Activated CD8-positive, alpha-beta memory T cell treated with anti-CD3 and anti-CD28 coated beads, Interleukin-2, amount 50 U/mL, for 1 hour (primary cell): ENCODE results near the gene RGS3.
"Not testable (repeated sequence)": the region's sequence is repeated elsewhere in the genome, so short reads cannot be mapped to it uniquely, and the experiment has no call there.

Source experiments
- DNase-seq: peaks from one replicate; pipeline ENCODE4 v3.0.0-alpha.2; 2020; ENCODE audit errors: extremely low read depth

The RGS3 gene

GRCh38 chr9:113463418-113464285 lies at the start of gene RGS3:
Gene RGS3, plus strand, starts transcription at chr9:113463727. Its CDS starts 76 bp downstream, at chr9:113463803.
- DNase-seq = no peak

- no peak for DNase-seq
These were observed 47.3 kb upstream of the RGS3 start for GRCh38 chr9:113416149-113416721.

DNA sequence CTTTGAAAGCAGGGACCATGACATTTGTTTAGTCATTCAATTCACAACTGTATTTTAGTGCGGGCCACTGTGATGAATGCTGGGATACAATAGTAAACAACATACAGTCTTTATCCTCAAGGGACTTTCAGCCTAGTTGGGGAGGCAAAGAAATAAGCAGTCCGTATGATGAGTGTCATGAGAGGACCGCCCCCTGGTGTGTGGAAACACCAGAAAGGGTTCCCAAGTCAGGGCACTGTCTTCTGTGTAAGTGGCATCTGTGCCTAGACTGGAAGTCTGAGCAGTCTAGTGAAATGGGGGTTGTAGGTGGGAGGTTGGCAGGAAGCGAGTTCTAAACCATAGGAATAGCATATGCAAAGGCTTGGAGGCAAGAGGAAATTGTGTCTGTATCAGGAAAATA lies 46.2 kb upstream of the RGS3 start:
- no peak for DNase-seq

DNA sequence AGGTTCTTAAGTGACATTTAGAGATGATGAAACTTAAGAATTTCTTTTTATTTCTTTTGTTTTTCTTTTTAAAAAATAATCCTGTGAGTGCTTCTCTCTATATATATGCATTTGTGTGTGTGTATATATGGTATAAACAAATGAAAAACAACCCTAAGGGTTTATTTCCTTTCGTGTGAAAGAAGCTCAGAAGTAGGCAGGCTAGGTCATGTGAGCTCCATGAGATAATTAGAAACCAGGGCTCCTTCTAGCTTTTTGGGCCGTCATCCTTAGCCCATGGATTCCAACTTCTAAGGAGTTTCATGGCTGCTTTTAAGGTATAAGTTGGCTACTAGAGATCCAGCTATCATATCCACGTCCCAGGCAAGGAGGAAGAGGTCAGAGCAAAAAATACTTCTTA lies 41.8 kb upstream of the RGS3 start:
- no peak for DNase-seq

DNA sequence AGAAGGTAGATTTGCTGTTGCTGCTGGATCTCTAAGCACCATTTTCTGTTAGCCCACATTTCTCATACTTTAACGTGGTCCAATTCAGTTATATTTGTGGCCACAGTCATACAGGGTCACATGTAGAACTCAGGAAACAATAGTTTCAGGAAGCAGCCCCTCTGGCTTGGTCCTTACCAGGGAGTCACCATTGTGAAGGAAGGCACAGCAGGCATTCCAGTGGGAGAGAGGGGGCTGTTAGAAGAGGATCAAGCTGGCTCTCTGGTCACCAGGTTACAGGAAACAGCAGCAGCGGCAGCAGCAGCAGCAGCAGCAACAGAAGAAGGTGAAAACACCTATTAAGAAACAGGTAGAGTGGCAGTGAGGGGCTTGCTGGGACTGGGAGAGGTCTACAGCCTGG lies 38.5 kb upstream of the RGS3 start:
- DNase-seq = no peak

DNA sequence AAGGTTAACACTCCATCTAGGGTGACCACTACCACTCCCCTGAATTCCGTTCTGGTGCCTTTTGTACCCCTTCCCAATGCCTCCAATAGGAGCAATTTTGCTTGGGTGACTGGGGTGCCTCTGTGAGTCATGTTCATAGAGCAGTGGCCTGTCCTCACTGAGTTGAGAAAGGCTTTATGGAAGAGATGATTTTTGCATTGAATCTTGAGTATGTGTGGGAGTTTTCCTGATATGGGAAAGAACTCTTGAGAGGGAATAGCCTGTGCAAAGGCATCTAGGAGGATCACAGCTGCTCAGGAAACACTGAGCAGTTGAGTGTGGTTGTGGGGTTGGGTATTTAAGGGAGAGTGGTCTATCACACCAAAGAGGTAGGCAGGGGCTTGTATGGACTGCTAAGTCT lies 36.8 kb upstream of the RGS3 start:
- DNase-seq = no peak

GRCh38 chr9:113427629-113428028 lies 35.9 kb upstream of the RGS3 start:
- DNase-seq = no peak

DNA sequence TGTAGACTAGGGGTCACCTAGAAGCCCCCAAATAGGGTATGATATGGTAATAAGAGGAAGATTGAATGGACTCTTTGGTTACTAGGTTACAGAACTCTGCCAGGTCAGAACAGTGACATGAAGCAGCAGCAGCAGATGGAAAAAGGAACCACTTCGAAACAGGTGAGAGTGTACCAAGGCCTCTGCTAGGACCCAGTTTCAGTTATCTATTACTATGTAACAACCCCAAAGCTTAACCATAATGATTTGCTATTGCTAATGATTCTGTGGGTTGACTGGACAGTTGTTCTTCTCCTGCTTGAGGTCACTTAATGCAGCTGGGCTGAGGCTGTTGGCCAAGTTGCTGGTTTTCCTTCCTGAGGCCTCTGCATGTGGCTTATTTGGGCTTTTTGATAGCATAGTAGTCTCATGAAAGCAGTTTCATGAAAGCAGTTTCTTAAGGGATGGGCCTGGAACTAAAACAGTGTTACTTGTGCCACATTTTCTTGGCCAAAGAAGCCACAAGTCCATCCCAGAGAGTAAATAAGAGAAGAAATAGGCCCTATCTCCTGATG lies 35.4 kb upstream of the RGS3 start:
- no peak for DNase-seq

DNA sequence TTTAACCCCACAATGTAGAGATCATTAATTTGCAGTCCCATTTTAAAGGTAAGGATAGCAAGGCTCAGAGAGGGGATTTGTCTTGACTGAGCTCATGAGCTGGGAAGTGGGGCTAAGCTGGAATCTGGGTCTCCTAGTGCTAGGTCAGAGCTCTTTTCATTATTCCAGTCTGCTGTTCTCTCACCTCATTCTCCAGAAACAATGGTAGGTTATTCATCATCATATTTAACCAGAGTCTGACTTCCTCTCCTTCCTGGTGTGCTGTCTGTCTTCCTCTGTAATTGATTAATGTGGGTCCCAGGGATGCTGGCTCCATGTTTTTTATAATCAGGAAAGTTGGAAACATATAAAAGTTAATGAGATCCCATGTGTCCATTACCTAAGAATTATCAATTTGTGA lies 32.3 kb upstream of the RGS3 start:
- DNase-seq = no peak

DNA sequence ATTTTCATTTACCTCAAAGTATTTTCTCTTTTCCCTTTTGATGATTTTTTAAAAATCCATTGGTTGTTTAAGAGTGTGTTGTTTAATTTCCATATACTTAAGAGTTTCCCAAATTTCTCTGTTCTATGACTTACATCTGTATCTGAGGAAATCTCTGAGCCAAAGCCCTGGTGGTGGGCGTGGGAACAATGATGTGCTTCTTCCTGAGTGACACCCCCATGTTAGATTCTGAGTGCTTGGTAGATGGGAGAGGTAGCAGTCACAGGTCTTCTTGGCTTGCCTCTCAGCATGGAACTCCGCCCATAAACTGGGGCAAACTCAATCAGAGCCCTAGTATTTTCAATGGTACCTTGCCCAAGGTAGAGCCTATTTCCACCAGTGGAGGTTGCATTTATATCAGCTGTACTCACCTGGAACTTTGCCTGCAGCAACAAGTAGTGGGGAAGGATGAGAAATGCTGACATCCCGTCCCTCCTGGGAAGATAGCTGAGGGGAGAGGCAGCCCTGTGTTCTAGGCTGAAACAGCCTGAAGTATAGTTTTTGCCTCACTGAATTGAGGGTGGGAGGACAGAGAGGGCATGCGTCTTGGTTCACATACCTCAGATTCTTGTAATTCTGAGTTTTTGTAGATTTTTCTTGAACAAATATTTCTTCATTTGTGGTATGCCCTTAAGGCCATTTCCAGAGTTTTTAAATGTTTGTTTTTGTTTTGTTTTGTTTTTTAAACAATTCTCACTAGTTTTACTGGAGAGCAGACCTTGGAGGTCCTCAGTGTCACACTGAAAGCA lies 26.6 kb upstream of the RGS3 start:
- DNase-seq = no peak

- not testable (repeated sequence) for DNase-seq
These were observed 25.8 kb upstream of the RGS3 start for GRCh38 chr9:113437716-113438115.

GRCh38 chr9:113444736-113445135 lies 18.8 kb upstream of the RGS3 start:
- DNase-seq = no peak

DNA sequence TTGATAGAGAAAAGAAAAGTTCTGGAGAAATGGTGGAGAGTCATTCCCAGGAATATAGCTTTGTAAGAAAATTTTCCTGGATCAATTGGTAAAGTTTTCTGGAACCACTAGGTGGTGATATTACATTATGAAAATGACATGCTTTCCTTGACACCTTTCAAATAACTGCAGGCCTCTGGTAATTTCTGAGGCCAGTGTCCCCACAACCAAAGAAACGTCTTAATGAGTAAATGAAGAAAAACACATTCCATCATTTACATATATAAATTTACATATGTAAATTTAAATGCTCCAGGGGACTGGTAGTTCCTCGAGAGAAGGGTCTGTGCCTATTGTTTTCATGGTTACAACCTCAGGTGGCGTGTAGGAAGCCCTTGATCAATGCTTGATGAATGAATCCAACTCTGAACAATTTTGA lies 17.2 kb upstream of the RGS3 start:
- no peak for DNase-seq

DNA sequence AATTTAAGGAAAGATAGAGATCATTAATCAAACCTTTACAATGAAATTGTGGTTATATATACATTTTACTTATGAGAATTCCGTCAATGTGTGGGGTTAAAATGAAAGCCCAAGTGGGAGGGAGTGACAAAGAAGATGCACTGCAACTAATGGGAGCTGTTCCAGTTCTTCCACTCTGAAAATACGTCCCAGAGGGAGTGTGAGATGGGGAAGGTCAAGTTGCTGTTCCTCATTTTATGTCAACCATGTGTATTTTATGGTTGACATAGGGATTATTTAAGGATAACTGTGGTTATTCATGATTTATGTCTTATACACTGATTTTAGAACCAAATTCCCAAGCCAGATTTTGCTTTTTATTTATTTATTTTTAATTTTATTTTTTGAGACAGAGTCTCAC lies 14.2 kb upstream of the RGS3 start:
- no peak for DNase-seq

- no peak for DNase-seq
These were observed 11.4 kb upstream of the RGS3 start for GRCh38 chr9:113452113-113452605.

- DNase-seq = no peak
These were observed 8.4 kb upstream of the RGS3 start for GRCh38 chr9:113454914-113455761.

GRCh38 chr9:113456235-113456634 lies 7.3 kb upstream of the RGS3 start:
- DNase-seq = no peak

DNA sequence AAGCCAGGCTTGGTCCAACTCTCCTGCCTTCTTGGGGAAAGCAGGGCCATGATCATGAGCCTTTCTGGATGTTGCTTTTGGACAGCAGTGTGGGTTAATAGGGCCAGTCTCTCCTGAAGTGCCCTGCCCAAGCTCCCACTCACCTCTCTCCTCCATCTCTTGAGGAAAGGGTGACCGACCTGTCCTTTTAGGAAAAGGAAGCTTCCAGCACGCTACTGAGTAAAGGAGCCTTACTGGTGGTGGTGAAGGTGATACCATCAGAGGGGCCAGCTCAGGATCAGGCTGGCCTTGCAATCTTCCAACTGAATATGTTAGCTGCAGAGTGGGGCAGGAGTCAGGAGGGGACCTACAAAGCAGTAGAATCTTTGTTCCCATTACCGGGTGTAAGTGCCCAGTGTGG lies 2.2 kb upstream of the RGS3 start:
- no peak for DNase-seq

DNA sequence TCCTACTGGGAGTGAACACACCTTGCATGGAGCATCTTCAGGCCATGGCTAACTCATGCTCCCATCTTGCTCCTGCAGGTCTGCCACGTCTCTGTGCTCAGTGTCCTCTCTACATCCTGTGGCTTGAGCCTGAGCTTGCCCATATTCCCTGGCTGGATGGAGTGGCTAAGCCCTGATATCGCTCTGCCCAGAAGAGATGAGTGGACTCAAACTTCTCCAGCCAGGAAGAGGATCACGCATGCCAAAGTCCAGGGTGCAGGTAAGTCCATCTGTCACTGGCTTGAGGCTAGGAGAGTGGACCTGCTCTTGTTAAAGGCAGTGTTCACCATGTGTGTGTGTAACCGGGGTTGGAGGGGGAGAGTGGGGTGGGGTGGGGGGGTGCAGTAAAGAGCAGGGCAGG lies 1.6 kb upstream of the RGS3 start:
- DNase-seq = no peak

DNA sequence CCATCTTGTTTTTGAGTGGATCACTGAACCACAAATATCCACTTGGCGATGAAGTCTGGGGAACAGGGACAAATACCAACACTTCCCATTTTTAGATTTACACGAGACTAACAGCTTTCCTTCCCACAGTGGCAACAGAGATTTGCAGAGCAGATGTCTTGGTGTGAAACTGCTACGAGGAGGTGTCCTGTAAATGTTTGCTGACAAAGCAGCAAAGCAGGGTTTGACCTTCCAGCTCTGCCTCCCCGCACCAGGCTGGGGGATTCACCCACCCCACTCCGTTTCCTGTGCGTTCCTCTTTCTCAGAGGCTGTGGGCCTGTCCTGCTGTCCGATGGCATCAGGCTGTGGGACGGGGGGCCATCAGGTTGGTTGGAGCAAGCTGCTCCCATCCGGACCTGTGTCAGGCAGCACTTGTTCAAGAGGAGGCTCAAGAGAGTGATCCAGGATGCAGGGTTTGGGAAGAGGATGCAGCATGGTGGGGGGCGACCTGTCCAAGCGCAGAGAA lies 693 bp upstream of the RGS3 start:
- DNase-seq = no peak

DNA sequence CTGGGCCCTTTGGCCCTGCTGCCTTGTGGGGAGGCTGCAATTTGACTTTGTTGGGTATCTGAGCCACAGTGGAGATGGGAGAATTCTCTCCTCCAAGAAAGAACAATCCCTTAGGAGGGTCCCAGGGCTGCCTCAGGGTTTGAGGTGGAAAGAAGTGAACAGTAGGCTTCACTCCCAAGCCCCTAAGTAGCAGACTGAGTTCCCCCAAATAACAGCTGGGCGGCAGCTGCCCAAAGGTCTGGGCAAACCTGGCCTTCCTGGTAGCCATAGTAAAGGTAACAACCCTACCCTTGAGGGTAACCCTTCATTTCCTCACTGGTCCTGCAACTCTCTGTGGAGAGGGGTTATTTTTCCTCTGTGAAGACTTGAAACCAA lies 746 bp downstream of the RGS3 start:
- no peak for DNase-seq
